HG03469 (cell line): Measurements from ENCODE around the gene CHD6.

Source experiments
- ATAC-seq: cut with Tn5 transposase; IDR thresholded peaks from one replicate; pipeline ENCODE4 v1.9.1; 2021; ENCODE audit warnings: mild to moderate bottlenecking, moderate library complexity, moderate number of reproducible peaks; ENCODE audit not compliant: unreplicated experiment

CHD6 gene

GRCh38 chr20:41592516-41593216 is 25.5 kb downstream of the CHD6 start:
- no peak for ATAC-seq

GRCh38 chr20:41587956-41588355 is 30.2 kb downstream of the CHD6 start:
- no peak for ATAC-seq

GRCh38 chr20:41587523-41587922 is 30.7 kb downstream of the CHD6 start:
- ATAC-seq, result no peak

GRCh38 chr20:41586772-41587171 is 31.4 kb downstream of the CHD6 start:
- no peak for ATAC-seq

- no peak for ATAC-seq
Observed at GRCh38 chr20:41580350-41580749, 37.8 kb downstream of the CHD6 start.

- no peak for ATAC-seq
Observed at GRCh38 chr20:41577129-41578009, 40.8 kb downstream of the CHD6 start.

GRCh38 chr20:41575412-41575811 is 42.8 kb downstream of the CHD6 start:
- ATAC-seq, result no peak

- ATAC-seq, result no peak
Observed at GRCh38 chr20:41574802-41575389, 43.3 kb downstream of the CHD6 start.

- ATAC-seq, result no peak
Observed at GRCh38 chr20:41573955-41574354, 44.2 kb downstream of the CHD6 start.

GRCh38 chr20:41572010-41572572 is 46.1 kb downstream of the CHD6 start:
- ATAC-seq, result no peak

GRCh38 chr20:41571006-41571405 is 47.2 kb downstream of the CHD6 start:
- no peak for ATAC-seq

- no peak for ATAC-seq
Observed at GRCh38 chr20:41570557-41570956, 47.6 kb downstream of the CHD6 start.

- ATAC-seq, result no peak
Observed at GRCh38 chr20:41567615-41568014, 50.6 kb downstream of the CHD6 start.

- ATAC-seq, result no peak
Observed at GRCh38 chr20:41566896-41567527, 51.2 kb downstream of the CHD6 start.

- ATAC-seq, result no peak
Observed at GRCh38 chr20:41563087-41563486, 55.1 kb downstream of the CHD6 start.

- ATAC-seq, result no peak
Observed at GRCh38 chr20:41560970-41561369, 57.2 kb downstream of the CHD6 start.

GRCh38 chr20:41559658-41560057 is 58.5 kb downstream of the CHD6 start:
- ATAC-seq, result no peak

- no peak for ATAC-seq
Observed at GRCh38 chr20:41553142-41553879, 64.9 kb downstream of the CHD6 start.

- ATAC-seq, result no peak
Observed at GRCh38 chr20:41552295-41553068, 65.7 kb downstream of the CHD6 start.
